H9 (cell line): ENCODE results near the gene SCUBE2. TPM values are rescaled to one million over a fixed set of nuclear protein-coding genes. Genes with fewer than 3 reads are reported as not detected.

Experiments
- DNase-seq: peaks from one replicate; pipeline ENCODE4 v3.0.0-alpha.2; 2017
- H2AFZ ChIP-seq: one replicate; pipeline ENCODE4 v1.6.1; 2013; ENCODE audit warnings: mild to moderate bottlenecking, low read length, control low read depth, moderate library complexity
- H2AK5ac ChIP-seq: 2 replicates; pipeline ENCODE4 v1.6.1; 2013; ENCODE audit warnings: low read length, control low read depth, mixed read lengths; ENCODE audit not compliant: insufficient read length
- H2BK120ac ChIP-seq: one replicate; pipeline ENCODE4 v1.6.1; 2013; ENCODE audit warnings: low read depth, mild to moderate bottlenecking, low read length, control low read depth, inconsistent platforms; ENCODE audit not compliant: poor library complexity, severe bottlenecking
- H2BK12ac ChIP-seq: 2 replicates; pipeline ENCODE4 v1.6.1; 2013; ENCODE audit warnings: low read length, control low read depth, mixed read lengths, low read depth; ENCODE audit not compliant: insufficient read length
- H2BK15ac ChIP-seq: 2 replicates; pipeline ENCODE4 v1.6.1; 2013; ENCODE audit warnings: low read depth, low read length, control low read depth
- H2BK20ac ChIP-seq: one replicate; pipeline ENCODE4 v1.6.1; 2013; ENCODE audit warnings: low read depth, mild to moderate bottlenecking, low read length, control low read depth, inconsistent platforms; ENCODE audit not compliant: poor library complexity, severe bottlenecking
- H2BK5ac ChIP-seq: 2 replicates; pipeline ENCODE4 v1.6.1; 2013; ENCODE audit warnings: low read length, control low read depth, mixed read lengths; ENCODE audit not compliant: insufficient read length
- H3K14ac ChIP-seq: 2 replicates; pipeline ENCODE4 v1.6.1; 2013; ENCODE audit warnings: low read length, control low read depth; ENCODE audit not compliant: insufficient read depth
- H3K18ac ChIP-seq: 2 replicates; pipeline ENCODE4 v1.6.1; 2013; ENCODE audit warnings: low read depth, mild to moderate bottlenecking, mixed read lengths, low read length, control low read depth; ENCODE audit not compliant: insufficient read length
- H3K23ac ChIP-seq: 2 replicates; pipeline ENCODE4 v1.6.1; 2013; ENCODE audit warnings: low read length, control low read depth, mixed read lengths, low read depth; ENCODE audit not compliant: insufficient read length
- H3K23me2 ChIP-seq: 2 replicates; pipeline ENCODE4 v1.6.1; 2013; ENCODE audit warnings: low read depth, mild to moderate bottlenecking, mixed read lengths, low read length, control low read depth; ENCODE audit not compliant: insufficient read length, poor library complexity, severe bottlenecking
- H3K27ac ChIP-seq: 2 replicates; pipeline ENCODE4 v1.5.1; 2013; ENCODE audit warnings: low read length, control low read depth, mixed read lengths, low read depth; ENCODE audit not compliant: insufficient read length
- H3K27me3 ChIP-seq: 2 replicates; pipeline ENCODE4 v1.6.1; 2013; ENCODE audit warnings: low read length, control low read depth, inconsistent platforms; ENCODE audit not compliant: insufficient read depth
- H3K4ac ChIP-seq: 2 replicates; pipeline ENCODE4 v1.6.1; 2013; ENCODE audit warnings: low read depth, mild to moderate bottlenecking, control low read depth, inconsistent platforms, low read length, moderate library complexity
- H3K4me1 ChIP-seq: 2 replicates; pipeline ENCODE4 v1.6.1; 2013; ENCODE audit warnings: low read length, control low read depth, inconsistent platforms; ENCODE audit not compliant: insufficient read depth
- H3K4me2 ChIP-seq: 2 replicates; pipeline ENCODE4 v1.6.1; 2013; ENCODE audit warnings: low read length, control low read depth, mixed read lengths; ENCODE audit not compliant: insufficient read length, insufficient read depth
- H3K56ac ChIP-seq: 2 replicates; pipeline ENCODE4 v1.6.1; 2013; ENCODE audit warnings: low read depth, mild to moderate bottlenecking, mixed read lengths, low read length, control low read depth; ENCODE audit not compliant: insufficient read length
- H3K79me1 ChIP-seq: 2 replicates; pipeline ENCODE4 v1.6.1; 2013; ENCODE audit warnings: low read depth, mild to moderate bottlenecking, moderate library complexity, low read length, control low read depth, inconsistent platforms; ENCODE audit not compliant: insufficient read depth, poor library complexity, severe bottlenecking
- H3K79me2 ChIP-seq: 2 replicates; pipeline ENCODE4 v1.6.1; 2013; ENCODE audit warnings: low read length, control low read depth, inconsistent platforms; ENCODE audit not compliant: insufficient read depth
- H3K9ac ChIP-seq: 2 replicates; pipeline ENCODE4 v1.6.1; 2013; ENCODE audit warnings: low read length, control low read depth, mixed read lengths; ENCODE audit not compliant: insufficient read length; ENCODE audit errors: extremely low read depth
- H3K9me3 ChIP-seq: one replicate; pipeline ENCODE4 v1.6.1; 2013; ENCODE audit warnings: low read depth, low read length, inconsistent platforms; ENCODE audit not compliant: control insufficient read depth
- H3T11ph ChIP-seq: one replicate; pipeline ENCODE4 v1.6.1; 2013; ENCODE audit warnings: mild to moderate bottlenecking, low read length, control low read depth, inconsistent platforms
- H4K20me1 ChIP-seq: one replicate; pipeline ENCODE4 v1.6.1; 2013; ENCODE audit not compliant: control insufficient read depth, insufficient read length, insufficient read depth
- H4K5ac ChIP-seq: 2 replicates; pipeline ENCODE4 v1.6.1; 2013; ENCODE audit warnings: low read depth, mild to moderate bottlenecking, mixed read lengths, low read length, control low read depth; ENCODE audit not compliant: insufficient read length
- H4K8ac ChIP-seq: replicated peaks from 2 replicates; pipeline ENCODE4 v1.6.1; 2013; ENCODE audit warnings: low read length, control low read depth, mixed read lengths, low read depth; ENCODE audit not compliant: insufficient read length
- H4K91ac ChIP-seq: 2 replicates; pipeline ENCODE4 v1.6.1; 2013; ENCODE audit warnings: low read depth, mild to moderate bottlenecking, moderate library complexity, mixed read lengths, low read length, control low read depth; ENCODE audit not compliant: insufficient read length
- H3K27ac Mint-ChIP-seq, 3 experiments: 2 replicates in 2 of 3; 3 replicates in 1 of 3; pipeline ENCODE4 v1.8.0; 2020 to 2021; ENCODE audit warnings: mixed read lengths in 3 of 3, mild to moderate bottlenecking in 1 of 3, moderate library complexity in 1 of 3
- H3K27me3 Mint-ChIP-seq: 2 replicates; pipeline ENCODE4 v1.8.0; 2021; ENCODE audit warnings: low read depth, mild to moderate bottlenecking, moderate library complexity, mixed read lengths
- H3K36me3 Mint-ChIP-seq, 3 experiments: 2 replicates in 2 of 3; 3 replicates in 1 of 3; pipeline ENCODE4 v1.8.0; 2020 to 2021; ENCODE audit warnings: low read depth in 3 of 3, mixed read lengths in 3 of 3; ENCODE audit not compliant: insufficient read depth in 1 of 3
- H3K4me1 Mint-ChIP-seq, 2 experiments: 2 replicates each; pipeline ENCODE4 v1.8.0; 2020; ENCODE audit warnings: mixed read lengths in 2 of 2
- H3K4me3 Mint-ChIP-seq, 2 experiments: 2 replicates in 1 of 2; 3 replicates in 1 of 2; pipeline ENCODE4 v1.8.0; 2020 to 2021; ENCODE audit warnings: mild to moderate bottlenecking in 2 of 2, mixed read lengths in 2 of 2, moderate library complexity in 1 of 2
- H3K9me3 Mint-ChIP-seq, 2 experiments: 2 replicates in 1 of 2; 3 replicates in 1 of 2; pipeline ENCODE4 v1.8.0; 2020; ENCODE audit warnings: mild to moderate bottlenecking in 2 of 2, mixed read lengths in 2 of 2, moderate library complexity in 1 of 2
- CTCF ChIP-seq: fragments of 200-600 bp; sonication (generic); conservative IDR thresholded peaks from 3 replicates; pipeline ENCODE4 v1.8.0; 2021; ENCODE audit warnings: antibody characterized with exemption, mild to moderate bottlenecking
- WGBS: extraction: QIAGEN DNeasy Blood & Tissue Kit; methylation state at CpG from one replicate; pipeline ENCODE4 v1.1.7; 2013; ENCODE audit warnings: missing lambda C conversion rate, low lambda C conversion rate, mixed read lengths; ENCODE audit not compliant: insufficient read length; ENCODE audit errors: extremely low coverage; 5-methylcytosine and 5-hydroxymethylcytosine counted together
- total RNA-seq: library from RNA; stranded (reverse); gene quantifications from 2 replicates; pipeline ENCODE4 v1.2.1, GENCODE V29; 2021

SCUBE2 gene
- total RNA-seq, 1 experiment from 2014 or later, result 1.6 TPM

- peaks cover 4% of the 10 kb centered on the region in 2 experiments; a peak in 3 of 4 replicates for H3K4me1 Mint-ChIP-seq
- Histone ChIP-seq H3K4me2 (no peak overlapping the region), H3K18ac (no peak overlapping the region), H3K4ac (no peak overlapping the region), H4K5ac (no peak overlapping the region), H3T11ph (no peak overlapping the region), H3K79me2 (no peaks in the 10 kb centered on the region), H4K8ac (no peak overlapping the region), H2BK20ac (no peak overlapping the region), H3K9me3 (no peaks in the 10 kb centered on the region), H3K23ac (no peak overlapping the region), H3K9ac (no peak overlapping the region), H3K23me2 (no peaks in the 10 kb centered on the region), H2BK15ac (no peak overlapping the region), H2AK5ac (no peak overlapping the region), H2BK5ac (no peak overlapping the region), H4K20me1 (no peaks in the 10 kb centered on the region), H3K56ac (no peak overlapping the region), H3K14ac (no peak overlapping the region; the same call in 1 of the 2 replicates), H2BK12ac (no peak overlapping the region), H4K91ac (no peak overlapping the region), H3K27ac (no peak overlapping the region), H3K79me1 (no peaks in the 10 kb centered on the region), H2BK120ac (no peak overlapping the region), H2AFZ (no peak overlapping the region), H3K27me3 (no peaks in the 10 kb centered on the region), H3K4me1 (no peaks in the 10 kb centered on the region)
- H3K4me3 Mint-ChIP-seq, result no peak overlapping the region
- H3K27me3 Mint-ChIP-seq, result no peaks in the 10 kb centered on the region; the same call in 1 of the 2 replicates
- H3K36me3 Mint-ChIP-seq, result no peaks in the 10 kb centered on the region; a peak in 1 of 7 replicates
- H3K9me3 Mint-ChIP-seq, result no peaks in the 10 kb centered on the region
- no peak overlapping the region for H3K27ac Mint-ChIP-seq
- WGBS, result no CpG with 5 or more reads among the region's 5 CpGs
- no peak for TF ChIP-seq CTCF
- DNase-seq, result no peak
Measured at GRCh38 chr11:9030601-9031000, 60.8 kb downstream of the SCUBE2 start.
